ENCODE measurements around the gene GLCCI1.

GRCh38 chr7:8115547-8116402, 147.2 kb downstream of the GLCCI1 start:
- TF ChIP-seq CTCF (IDR thresholded peaks at IDR 0.05; ENCODE audit: insufficient read depth, low read length, poor library complexity, severe bottlenecking), result no peak
- no peak for TF ChIP-seq EZH2phosphoT487 (conservative IDR thresholded peaks at IDR 0.05; ENCODE audit: low read length)
